22Rv1 (cell line): ENCODE results near the gene SHISA4.

Experiments used
- ZFX ChIP-seq: fragments of 450-650 bp; IDR thresholded peaks from 2 replicates; pipeline ENCODE4 v1.6.1; 2017; ENCODE audit warnings: antibody characterized with exemption, borderline replicate concordance
- TF ChIP-seq, protein P1 (sequence below): fragments of 450-650 bp; IDR thresholded peaks from 2 replicates; pipeline ENCODE4 v1.5.1; 2017; ENCODE audit warnings: mild to moderate bottlenecking

GRCh38 chr1:201939148-201939547 lies 50.5 kb downstream of the SHISA4 start:
- TF ChIP-seq, protein P1, sequence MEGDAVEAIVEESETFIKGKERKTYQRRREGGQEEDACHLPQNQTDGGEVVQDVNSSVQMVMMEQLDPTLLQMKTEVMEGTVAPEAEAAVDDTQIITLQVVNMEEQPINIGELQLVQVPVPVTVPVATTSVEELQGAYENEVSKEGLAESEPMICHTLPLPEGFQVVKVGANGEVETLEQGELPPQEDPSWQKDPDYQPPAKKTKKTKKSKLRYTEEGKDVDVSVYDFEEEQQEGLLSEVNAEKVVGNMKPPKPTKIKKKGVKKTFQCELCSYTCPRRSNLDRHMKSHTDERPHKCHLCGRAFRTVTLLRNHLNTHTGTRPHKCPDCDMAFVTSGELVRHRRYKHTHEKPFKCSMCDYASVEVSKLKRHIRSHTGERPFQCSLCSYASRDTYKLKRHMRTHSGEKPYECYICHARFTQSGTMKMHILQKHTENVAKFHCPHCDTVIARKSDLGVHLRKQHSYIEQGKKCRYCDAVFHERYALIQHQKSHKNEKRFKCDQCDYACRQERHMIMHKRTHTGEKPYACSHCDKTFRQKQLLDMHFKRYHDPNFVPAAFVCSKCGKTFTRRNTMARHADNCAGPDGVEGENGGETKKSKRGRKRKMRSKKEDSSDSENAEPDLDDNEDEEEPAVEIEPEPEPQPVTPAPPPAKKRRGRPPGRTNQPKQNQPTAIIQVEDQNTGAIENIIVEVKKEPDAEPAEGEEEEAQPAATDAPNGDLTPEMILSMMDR = no peak
- TF ChIP-seq ZFX = no peak
